IPS-18a (cell line): Measurements from ENCODE around the gene C1GALT1.
"Not testable (repeated sequence)": the region's sequence is repeated elsewhere in the genome, so short reads cannot be mapped to it uniquely, and the experiment has no call there.

Experiments used
- H3K27ac ChIP-seq: one replicate; pipeline ENCODE4 v1.5.1; 2013; ENCODE audit warnings: low read length
- H3K27me3 ChIP-seq: one replicate; pipeline ENCODE4 v1.6.1; 2013; ENCODE audit warnings: mild to moderate bottlenecking, low read length; ENCODE audit not compliant: control insufficient read depth, insufficient read depth
- H3K36me3 ChIP-seq: one replicate; pipeline ENCODE4 v1.6.1; 2013; ENCODE audit warnings: low read depth, low read length; ENCODE audit not compliant: control insufficient read depth
- H3K4me1 ChIP-seq: one replicate; pipeline ENCODE4 v1.6.1; 2013; ENCODE audit warnings: low read depth, low read length; ENCODE audit not compliant: control insufficient read depth
- H3K4me3 ChIP-seq: one replicate; pipeline ENCODE4 v1.5.1; 2013; ENCODE audit warnings: low read length
- H3K9ac ChIP-seq: one replicate; pipeline ENCODE4 v1.6.1; 2013; ENCODE audit warnings: mild to moderate bottlenecking, low read length, moderate library complexity
- H3K9me3 ChIP-seq: one replicate; pipeline ENCODE4 v1.6.1; 2013; ENCODE audit warnings: low read depth, low read length; ENCODE audit not compliant: control insufficient read depth

C1GALT1 gene

GRCh38 chr7:7228472-7228871, 46.1 kb downstream of the C1GALT1 start:
- no peaks in the 10 kb centered on the region for H3K9me3 ChIP-seq
- no peak overlapping the region for H3K4me3 ChIP-seq
- peaks cover 15% of the 10 kb centered on the region for H3K4me1 ChIP-seq
- no peaks in the 10 kb centered on the region for H3K27me3 ChIP-seq
- no peaks in the 10 kb centered on the region for H3K36me3 ChIP-seq
- no peak overlapping the region for H3K27ac ChIP-seq
- no peak overlapping the region for H3K9ac ChIP-seq

- Histone ChIP-seq H3K27me3 (no peaks in the 10 kb centered on the region), H3K4me1 (peaks cover 20% of the 10 kb centered on the region), H3K9me3 (no peaks in the 10 kb centered on the region), H3K4me3 (no peak overlapping the region), H3K36me3 (no peaks in the 10 kb centered on the region), H3K9ac (no peak overlapping the region), H3K27ac (no peak overlapping the region)
These were observed 46.6 kb downstream of the C1GALT1 start for GRCh38 chr7:7228967-7229366.

DNA sequence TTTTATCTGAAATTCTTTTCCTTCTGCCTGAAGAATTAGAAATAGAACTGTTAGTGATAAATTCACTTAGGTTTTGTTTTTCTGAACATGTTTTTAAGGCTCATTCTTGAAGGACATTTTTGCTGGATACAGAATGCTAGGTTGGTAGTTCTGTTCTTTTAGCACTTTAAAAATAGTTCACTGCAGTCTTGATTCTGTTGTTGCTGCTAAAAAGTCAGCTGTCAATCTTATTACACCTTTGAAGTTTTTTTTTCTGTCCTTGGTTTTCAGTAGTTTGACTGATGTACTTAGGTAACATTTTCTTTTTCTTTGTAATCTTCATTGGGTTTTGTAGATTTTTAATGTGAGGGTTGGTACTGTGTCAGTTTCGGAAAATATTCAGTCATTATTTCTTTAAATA, 48.7 kb downstream of the C1GALT1 start:
- no peaks in the 10 kb centered on the region for H3K9me3 ChIP-seq
- peaks cover 34% of the 10 kb centered on the region for H3K4me1 ChIP-seq
- H3K27ac ChIP-seq = no peak overlapping the region
- no peak overlapping the region for H3K9ac ChIP-seq
- H3K27me3 ChIP-seq = no peaks in the 10 kb centered on the region
- H3K4me3 ChIP-seq = no peak overlapping the region
- peaks cover 4% of the 10 kb centered on the region for H3K36me3 ChIP-seq

DNA sequence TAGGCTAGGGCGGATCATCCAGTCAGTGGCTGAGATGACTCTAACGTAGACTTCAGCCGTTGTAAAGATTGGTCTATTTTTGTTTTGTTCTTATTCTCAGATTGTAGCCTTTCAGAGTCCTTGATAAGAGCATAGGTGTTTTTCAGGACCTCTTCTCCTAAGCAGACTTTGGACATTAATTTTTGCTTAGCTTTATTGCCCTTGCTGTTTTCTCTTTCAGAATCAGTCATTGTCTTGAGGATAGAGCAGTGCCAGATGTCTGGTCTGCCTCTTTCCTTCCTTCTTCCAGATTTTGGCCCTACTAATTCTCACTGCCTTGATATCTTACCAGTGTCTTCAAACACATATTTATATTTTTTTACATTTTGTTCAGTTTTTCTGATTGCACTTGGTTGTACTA, 49.5 kb downstream of the C1GALT1 start:
- no peak overlapping the region for H3K9ac ChIP-seq
- no peak overlapping the region for H3K27ac ChIP-seq
- no peaks in the 10 kb centered on the region for H3K9me3 ChIP-seq
- H3K4me3 ChIP-seq = no peak overlapping the region
- peaks cover 37% of the 10 kb centered on the region for H3K4me1 ChIP-seq
- no peaks in the 10 kb centered on the region for H3K27me3 ChIP-seq
- H3K36me3 ChIP-seq = peaks cover 4% of the 10 kb centered on the region

DNA sequence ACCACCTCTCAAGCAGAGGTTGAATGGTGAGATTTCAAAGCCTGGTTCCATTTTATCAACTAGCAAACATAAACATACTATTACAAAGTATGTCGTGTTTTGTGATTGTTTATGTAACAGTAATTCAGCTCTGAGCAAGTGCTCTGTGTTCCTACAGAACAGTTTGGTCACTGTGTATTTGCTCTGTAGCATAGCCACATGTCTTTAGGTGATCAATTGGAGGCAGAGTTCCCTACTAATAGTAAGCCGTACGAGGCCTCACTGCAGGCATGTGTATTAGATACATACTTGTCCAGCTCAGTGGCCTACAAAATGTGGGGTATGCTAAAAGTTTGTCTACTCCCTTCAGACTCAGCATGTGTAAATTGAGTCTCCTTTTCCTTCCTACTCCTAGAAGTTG, 53.0 kb downstream of the C1GALT1 start:
- no peaks in the 10 kb centered on the region for H3K27me3 ChIP-seq
- no peak overlapping the region for H3K27ac ChIP-seq
- H3K36me3 ChIP-seq = peaks cover 24% of the 10 kb centered on the region
- H3K4me3 ChIP-seq = no peak overlapping the region
- H3K9ac ChIP-seq = no peak overlapping the region
- no peaks in the 10 kb centered on the region for H3K9me3 ChIP-seq
- H3K4me1 ChIP-seq = peaks cover 52% of the 10 kb centered on the region

- Histone ChIP-seq H3K27ac (no peak overlapping the region), H3K4me3 (no peak overlapping the region), H3K9me3 (no peaks in the 10 kb centered on the region), H3K27me3 (no peaks in the 10 kb centered on the region), H3K4me1 (peaks cover 52% of the 10 kb centered on the region), H3K36me3 (peaks cover 26% of the 10 kb centered on the region), H3K9ac (no peak overlapping the region)
These were observed 53.7 kb downstream of the C1GALT1 start for GRCh38 chr7:7236041-7236440.

DNA sequence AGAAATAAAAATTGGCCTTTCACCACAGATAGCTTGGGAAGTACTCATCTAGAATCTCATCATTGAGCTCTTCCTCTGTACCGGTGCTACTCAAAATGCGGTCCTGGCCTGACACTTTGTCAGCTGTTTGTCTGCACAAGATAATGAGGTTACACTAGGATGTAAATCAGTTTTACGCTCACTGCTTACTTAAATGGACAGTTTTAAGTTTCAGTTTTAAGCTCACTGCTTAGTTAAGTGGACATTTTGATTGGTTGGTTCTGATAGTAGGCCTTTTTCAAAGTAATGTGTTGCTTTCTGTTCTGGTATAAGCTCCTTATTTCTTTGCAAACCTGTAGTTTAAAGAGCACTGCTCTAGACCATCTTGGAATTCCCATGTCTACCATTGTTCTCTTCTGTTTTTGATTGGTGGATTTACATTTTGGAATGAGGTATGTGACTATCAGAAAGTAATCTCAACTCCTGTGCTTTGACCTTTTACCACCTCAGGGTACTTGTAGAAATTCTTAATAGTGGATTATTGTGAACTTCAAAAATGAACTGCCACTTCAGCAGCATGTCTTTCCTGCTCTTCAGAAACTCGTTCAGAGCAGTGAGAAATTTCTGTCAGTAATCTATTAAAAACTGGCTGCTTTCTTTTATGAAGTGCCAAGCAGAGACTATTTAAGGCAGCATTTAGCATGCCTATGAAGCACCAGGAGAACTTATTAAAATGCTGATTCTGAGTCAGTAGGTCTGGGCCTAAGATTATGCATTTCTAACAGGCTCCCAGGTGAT, 55.0 kb downstream of the C1GALT1 start:
- H3K4me1 ChIP-seq = peaks cover 48% of the 10 kb centered on the region
- H3K27ac ChIP-seq = no peak overlapping the region
- no peak overlapping the region for H3K4me3 ChIP-seq
- no peak overlapping the region for H3K9ac ChIP-seq
- H3K9me3 ChIP-seq = no peaks in the 10 kb centered on the region
- peaks cover 30% of the 10 kb centered on the region for H3K36me3 ChIP-seq
- H3K27me3 ChIP-seq = no peaks in the 10 kb centered on the region

DNA sequence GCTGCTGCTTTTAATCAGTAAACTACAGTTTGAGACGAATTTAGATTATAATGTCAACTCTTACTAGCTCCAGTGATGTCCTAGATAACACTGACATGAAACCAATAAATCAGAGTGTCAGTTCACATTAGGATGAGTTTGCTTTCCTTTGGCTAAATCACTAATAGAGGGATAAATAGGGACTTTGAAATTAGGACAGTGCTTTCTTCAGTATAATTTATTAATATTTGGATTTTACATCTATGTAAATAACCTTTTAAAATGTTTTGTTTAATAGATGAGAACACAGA, 55.6 kb downstream of the C1GALT1 start:
- Histone ChIP-seq H3K9me3 (no peaks in the 10 kb centered on the region), H3K27ac (no peak overlapping the region), H3K4me1 (peaks cover 48% of the 10 kb centered on the region), H3K4me3 (no peak overlapping the region), H3K9ac (no peak overlapping the region), H3K36me3 (peaks cover 30% of the 10 kb centered on the region), H3K27me3 (no peaks in the 10 kb centered on the region)

GRCh38 chr7:7239346-7239745, 57.0 kb downstream of the C1GALT1 start:
- no peaks in the 10 kb centered on the region for H3K9me3 ChIP-seq
- H3K27ac ChIP-seq = no peak overlapping the region
- peaks cover 41% of the 10 kb centered on the region for H3K36me3 ChIP-seq

DNA sequence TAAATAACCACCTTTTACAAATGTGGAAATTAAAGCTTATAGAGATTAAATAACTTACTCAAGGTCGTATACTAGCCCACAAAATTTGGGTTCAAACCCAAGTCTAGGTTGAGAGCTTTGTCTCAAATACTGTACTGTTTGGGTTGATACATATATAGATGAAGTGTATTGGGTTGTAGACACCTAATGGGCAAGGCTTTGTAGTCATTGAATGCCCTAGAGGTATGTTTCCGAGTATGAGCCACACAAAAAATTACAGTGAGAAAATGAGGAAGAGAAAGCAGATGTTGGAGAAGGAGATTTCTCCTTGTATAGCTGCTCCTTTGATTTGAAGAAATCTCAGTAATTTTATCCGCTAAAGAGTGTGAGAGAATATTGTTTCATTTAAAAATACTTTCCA, 60.6 kb downstream of the C1GALT1 start:
- H3K27ac ChIP-seq = no peak overlapping the region
- no peaks in the 10 kb centered on the region for H3K27me3 ChIP-seq
- H3K36me3 ChIP-seq = peaks cover 41% of the 10 kb centered on the region

More at GRCh38 chr7:7239346-7239745, 57.0 kb downstream of the C1GALT1 start:
- Histone ChIP-seq H3K4me1 (peaks cover 34% of the 10 kb centered on the region), H3K27me3 (no peaks in the 10 kb centered on the region), H3K4me3 (no peak overlapping the region), H3K9ac (no peak overlapping the region)

DNA sequence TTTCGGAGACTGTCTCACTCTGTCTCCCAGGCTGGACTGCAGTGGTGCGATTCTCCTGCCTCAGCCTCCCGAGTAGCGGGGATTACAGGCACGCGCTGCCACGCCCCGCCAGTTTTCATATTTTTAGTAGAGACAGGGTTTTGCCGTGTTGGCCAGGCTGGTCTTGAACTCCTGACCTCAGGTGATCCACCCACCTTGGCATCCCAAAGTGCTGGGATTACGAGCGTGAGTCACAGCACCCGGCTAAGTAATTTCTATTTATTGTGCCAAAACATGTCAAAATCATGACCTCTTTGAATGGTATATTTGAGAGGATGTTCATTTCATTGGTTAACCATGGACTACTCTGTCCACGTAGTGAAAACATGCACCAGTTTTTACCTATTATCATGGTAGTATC, 62.9 kb downstream of the C1GALT1 start:
- not testable (repeated sequence) for H3K9me3 ChIP-seq, H3K4me1 ChIP-seq, H3K27ac ChIP-seq, H3K9ac ChIP-seq, H3K27me3 ChIP-seq, H3K4me3 ChIP-seq
- H3K36me3 ChIP-seq = peaks cover 25% of the 10 kb centered on the region

More for the DNA sequence above, 60.6 kb downstream of the C1GALT1 start:
- no peaks in the 10 kb centered on the region for H3K9me3 ChIP-seq
- H3K9ac ChIP-seq = no peak overlapping the region
- peaks cover 16% of the 10 kb centered on the region for H3K4me1 ChIP-seq
- H3K4me3 ChIP-seq = no peak overlapping the region

DNA sequence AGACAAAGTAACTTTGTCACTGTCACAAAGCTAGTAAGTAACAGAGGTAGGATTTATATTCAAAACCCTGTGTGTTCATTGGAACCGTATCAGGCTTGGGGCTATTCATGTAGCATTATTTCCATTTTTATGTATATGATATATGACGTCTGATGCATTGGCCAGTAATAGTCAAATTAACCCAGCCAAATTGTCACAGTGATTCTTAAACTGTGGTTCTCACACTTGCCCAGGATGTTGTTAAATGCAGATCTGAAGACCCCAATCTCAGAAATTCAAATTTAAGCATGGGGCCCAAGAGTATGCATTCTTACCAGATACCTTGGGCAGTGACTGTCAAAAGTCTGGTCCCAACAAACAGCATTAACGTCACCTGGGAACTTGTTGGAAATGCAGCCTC, 63.9 kb downstream of the C1GALT1 start:
- Histone ChIP-seq H3K36me3 (peaks cover 20% of the 10 kb centered on the region), H3K27me3 (no peaks in the 10 kb centered on the region), H3K9me3 (no peaks in the 10 kb centered on the region), H3K27ac (no peak overlapping the region), H3K4me1 (peaks cover 4% of the 10 kb centered on the region), H3K9ac (no peak overlapping the region), H3K4me3 (no peak overlapping the region)
